Glutamatergic neuron (in vitro differentiated cells): Measurements from ENCODE around the gene CLEC2L. TPM values are rescaled to one million over a fixed set of nuclear protein-coding genes. Genes with fewer than 3 reads are reported as not detected.

ENCODE experiments used
- DNase-seq: peaks from one replicate; pipeline ENCODE4 v3.0.0; 2022
- H3K27ac Mint-ChIP-seq: one replicate; pipeline ENCODE4 v1.8.0; 2020; ENCODE audit warnings: mild to moderate bottlenecking, mixed read lengths, inconsistent platforms; ENCODE audit not compliant: unreplicated experiment
- H3K27me3 Mint-ChIP-seq: one replicate; pipeline ENCODE4 v1.8.0; 2020; ENCODE audit warnings: mild to moderate bottlenecking, moderate library complexity, mixed read lengths, inconsistent platforms; ENCODE audit not compliant: unreplicated experiment
- H3K36me3 Mint-ChIP-seq: one replicate; pipeline ENCODE4 v1.8.0; 2020; ENCODE audit warnings: mild to moderate bottlenecking, mixed read lengths, inconsistent platforms; ENCODE audit not compliant: unreplicated experiment
- H3K4me1 Mint-ChIP-seq: one replicate; pipeline ENCODE4 v1.8.0; 2020; ENCODE audit warnings: mild to moderate bottlenecking, low read depth, mixed read lengths, inconsistent platforms; ENCODE audit not compliant: unreplicated experiment
- H3K4me3 Mint-ChIP-seq: one replicate; pipeline ENCODE4 v1.8.0; 2020; ENCODE audit warnings: mild to moderate bottlenecking, mixed read lengths, inconsistent platforms; ENCODE audit not compliant: unreplicated experiment
- H3K9me3 Mint-ChIP-seq: one replicate; pipeline ENCODE4 v1.8.0; 2020; ENCODE audit warnings: mild to moderate bottlenecking, moderate library complexity, mixed read lengths, inconsistent platforms; ENCODE audit not compliant: unreplicated experiment
- CTCF ChIP-seq: fragments of 200-600 bp; sonication (generic); IDR thresholded peaks from one replicate; pipeline ENCODE4 v1.5.0; 2021; ENCODE audit not compliant: partially characterized antibody, unreplicated experiment
- total RNA-seq: library from RNA; stranded (reverse); fragmentation: NEBNext Ultra II Directional; extraction: Animal tissue kit (Norgen Biotek cat#: 25700); gene quantifications from one replicate; pipeline ENCODE4 v1.2.1, GENCODE V29; 2021; ENCODE audit not compliant: unreplicated experiment

Gene CLEC2L
- total RNA-seq, 1 donor from 2014 or later: 3.1 TPM

- Mint-ChIP-seq H3K36me3 (no peaks in the 10 kb centered on the region), H3K4me3 (no peak overlapping the region), H3K4me1 (no peaks in the 10 kb centered on the region), H3K9me3 (peaks cover 2% of the 10 kb centered on the region), H3K27me3 (peaks cover 4% of the 10 kb centered on the region), H3K27ac (no peak overlapping the region)
- no peak for TF ChIP-seq CTCF
- DNase-seq: no peak
Measured at GRCh38 chr7:139576179-139576973, 52.9 kb downstream of the CLEC2L start.

DNA sequence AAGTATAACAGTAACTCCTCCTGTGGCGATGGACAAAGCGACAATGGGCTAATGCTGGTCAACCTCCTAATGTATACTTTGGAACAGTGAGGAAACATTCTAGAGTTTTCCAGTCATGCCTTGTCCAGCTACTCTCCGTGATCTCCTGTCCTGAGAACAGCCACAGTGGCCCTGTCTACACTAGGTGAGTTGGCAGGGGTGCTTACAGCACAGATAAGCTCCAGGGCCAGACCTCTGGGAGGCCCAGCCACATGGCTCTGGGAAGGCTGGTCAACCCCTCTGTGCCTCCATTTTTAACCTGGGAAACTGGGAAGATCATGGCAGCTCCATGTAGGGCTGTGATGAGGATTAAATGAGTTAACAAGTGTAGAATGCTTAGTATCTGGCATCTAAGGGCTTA is 57.0 kb downstream of the CLEC2L start:
- TF ChIP-seq CTCF: no peak
- peaks cover 4% of the 10 kb centered on the region for H3K27me3 Mint-ChIP-seq
- no peaks in the 10 kb centered on the region for H3K9me3 Mint-ChIP-seq
- H3K4me3 Mint-ChIP-seq: no peak overlapping the region
- DNase-seq: no peak
- no peaks in the 10 kb centered on the region for H3K4me1 Mint-ChIP-seq
- peaks cover under 1% of the 10 kb centered on the region for H3K36me3 Mint-ChIP-seq
- H3K27ac Mint-ChIP-seq: no peak overlapping the region

DNA sequence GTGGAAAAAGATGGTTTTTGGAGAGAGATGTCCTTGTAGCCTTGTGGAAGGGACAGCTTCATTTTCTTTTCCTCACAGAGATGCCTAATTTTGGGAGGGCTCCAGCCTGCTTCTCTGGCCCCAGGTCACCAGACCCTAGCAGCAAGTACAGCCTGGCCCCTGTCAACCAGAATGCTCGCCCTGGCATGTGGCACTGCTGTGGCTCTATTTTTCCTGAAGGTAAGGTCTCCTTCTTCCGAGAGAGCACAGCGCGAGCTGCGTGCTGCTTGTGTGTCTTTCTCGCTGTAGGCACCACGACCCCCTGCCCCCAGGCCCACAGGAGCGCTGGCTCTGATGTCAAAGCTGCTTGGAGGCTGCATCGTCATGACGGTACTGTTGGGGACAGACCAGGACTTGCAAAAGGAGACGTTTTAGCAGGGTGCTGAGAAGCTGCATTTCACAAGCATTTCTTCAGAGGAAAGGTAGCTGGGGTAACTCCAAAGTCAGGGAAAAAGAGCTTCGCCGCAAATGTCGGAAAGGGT is 58.7 kb downstream of the CLEC2L start:
- no peak for TF ChIP-seq CTCF
- DNase-seq: no peak
- Mint-ChIP-seq H3K27me3 (peaks cover 4% of the 10 kb centered on the region), H3K9me3 (no peaks in the 10 kb centered on the region), H3K4me3 (no peak overlapping the region), H3K4me1 (no peaks in the 10 kb centered on the region), H3K27ac (no peak overlapping the region), H3K36me3 (peaks cover 6% of the 10 kb centered on the region)

DNA sequence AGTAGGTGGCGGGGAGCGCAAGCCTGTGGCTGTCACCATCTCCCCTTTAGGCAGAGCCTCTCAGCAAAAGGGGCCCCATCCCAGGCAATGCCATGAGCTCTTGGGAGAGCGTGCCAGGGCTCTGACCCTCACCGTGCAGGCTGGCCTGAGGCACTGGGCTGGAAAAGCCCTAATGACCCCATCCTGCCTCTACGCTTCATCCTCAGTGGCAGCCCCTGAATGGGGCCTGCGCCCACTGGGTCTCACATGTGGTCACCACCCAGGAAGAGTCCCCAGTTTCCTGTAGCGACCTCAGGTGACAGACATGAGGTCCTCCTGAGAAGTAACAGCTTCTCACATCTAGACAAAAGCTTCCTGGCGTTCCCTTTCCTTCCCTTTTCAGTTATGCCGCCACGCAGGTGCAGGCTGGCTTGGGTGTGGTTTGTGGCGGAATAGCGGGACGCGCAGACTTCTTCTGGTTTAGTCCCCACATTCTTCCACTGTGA is 59.2 kb downstream of the CLEC2L start:
- Mint-ChIP-seq H3K27ac (no peak overlapping the region), H3K36me3 (peaks cover 6% of the 10 kb centered on the region), H3K9me3 (no peaks in the 10 kb centered on the region), H3K4me1 (no peaks in the 10 kb centered on the region), H3K4me3 (no peak overlapping the region), H3K27me3 (peaks cover 4% of the 10 kb centered on the region)
- TF ChIP-seq CTCF: no peak
- DNase-seq: no peak
